Activated CD4-positive, alpha-beta T cell treated with anti-CD3 and anti-CD28 coated beads, Interleukin-2, amount 10 ng/mL, durations not matched to agents 24 days and 14 days (primary cell): ENCODE data around the gene PRSS50. TPM values are rescaled to one million over a fixed set of nuclear protein-coding genes. Genes with fewer than 3 reads are reported as not detected.

Experiments used
- total RNA-seq: library from RNA; stranded (reverse); gene quantifications from 2 replicates; pipeline ENCODE4 v1.2.3, GENCODE V29; 2022

PRSS50 gene
- total RNA-seq, 1 donor from 2014 or later = not detected

Other genes starting within 250 kb of the PRSS50 start
- not detected in 2 replicates for gene RTP3, start 219.9 kb downstream of the PRSS50 start, total RNA-seq
- not detected in 2 replicates for gene LRRC2, start 151.6 kb downstream of the PRSS50 start, total RNA-seq
- gene FAM240A, start 105.3 kb downstream of the PRSS50 start, total RNA-seq = not detected in 2 replicates
- 0.47 and 0.99 TPM in 2 replicates for gene ALS2CL, start 24.2 kb downstream of the PRSS50 start, total RNA-seq
- gene TMIE, start 16.5 kb downstream of the PRSS50 start, total RNA-seq = 0.19 TPM in 1 of 2 replicates, not detected in the other
- gene MYL3, start 145.6 kb upstream of the PRSS50 start, total RNA-seq = not detected in 2 replicates
- gene PTH1R, start 159.9 kb upstream of the PRSS50 start, total RNA-seq = not detected in 2 replicates